K562 (cell line): Measurements from ENCODE around the gene ELK1. TPM values are rescaled to one million over a fixed set of nuclear protein-coding genes. Genes with fewer than 3 reads are reported as not detected.

ENCODE experiments used
- AFF1 ChIP-seq, 2 experiments: fragments of 450-650 bp; IDR thresholded peaks; 2 replicates each; pipeline ENCODE4 v1.6.1; 2018; ENCODE audit warnings: mild to moderate bottlenecking in 2 of 2, low read depth in 1 of 2; ENCODE audit not compliant: partially characterized antibody in 2 of 2
- ASH1L ChIP-seq: fragments of 450-650 bp; IDR thresholded peaks from 2 replicates; pipeline ENCODE4 v1.6.1; 2018; ENCODE audit warnings: borderline replicate concordance, mild to moderate bottlenecking, low read depth; ENCODE audit not compliant: partially characterized antibody
- CEBPB ChIP-seq: fragments of 450-650 bp; IDR thresholded peaks from 2 replicates; pipeline ENCODE4 v1.6.1; 2016; ENCODE audit warnings: missing genetic modification characterization, missing compliant biosample characterization
- CREB3 ChIP-seq: fragments of 450-650 bp; conservative IDR thresholded peaks from 2 replicates; pipeline ENCODE4 v1.6.1; 2016; ENCODE audit warnings: missing genetic modification characterization, low read depth, mild to moderate bottlenecking, missing compliant biosample characterization, moderate library complexity
- ELF1 ChIP-seq: fragments of 200-800 bp; sonication (Bioruptor generic); IDR thresholded peaks from 2 replicates; pipeline ENCODE4 v1.6.1; 2016; ENCODE audit warnings: missing genetic modification characterization, missing compliant biosample characterization
- FIP1L1 ChIP-seq: fragments of 200-400 bp; formaldehyde crosslinking; IDR thresholded peaks from 2 replicates; pipeline ENCODE4 v1.6.1; 2018; ENCODE audit warnings: mild to moderate bottlenecking, low read depth, low read length; ENCODE audit not compliant: poor library complexity, severe bottlenecking
- GABPA ChIP-seq: fragments of 200-800 bp; sonication (Bioruptor generic); conservative IDR thresholded peaks from 2 replicates; pipeline ENCODE4 v1.6.1; 2016; ENCODE audit warnings: low read depth, missing genetic modification characterization, missing compliant biosample characterization
- MAFG ChIP-seq: fragments of 450-650 bp; conservative IDR thresholded peaks from 2 replicates; pipeline ENCODE4 v1.6.1; 2016; ENCODE audit warnings: missing genetic modification characterization, missing compliant biosample characterization
- MED1 ChIP-seq: sonication (generic); formaldehyde crosslinking; IDR thresholded peaks from 2 replicates; pipeline ENCODE4 v1.8.1; 2023; ENCODE audit warnings: missing genetic modification reagents, borderline replicate concordance
- PHB2 ChIP-seq: fragments of 450-650 bp; IDR thresholded peaks from 2 replicates; pipeline ENCODE4 v1.6.1; 2017; ENCODE audit warnings: low read depth
- RBM15 ChIP-seq: fragments of 200-400 bp; formaldehyde crosslinking; IDR thresholded peaks from 2 replicates; pipeline ENCODE4 v1.6.1; 2018; ENCODE audit warnings: mild to moderate bottlenecking, low read length, moderate library complexity; ENCODE audit not compliant: insufficient read depth
- SIRT6 ChIP-seq: IDR thresholded peaks from one replicate; pipeline ENCODE4 v1.6.1; 2012; ENCODE audit warnings: low read depth, mild to moderate bottlenecking, control low read depth, inconsistent platforms, low read length, moderate library complexity
- TRIM24 ChIP-seq, 2 experiments: fragments of 450-650 bp; IDR thresholded peaks; 2 replicates each; pipeline ENCODE4 v1.6.1; 2016
- TRIM25 ChIP-seq: fragments of 450-650 bp; IDR thresholded peaks from 2 replicates; pipeline ENCODE4 v1.7.0; 2016; ENCODE audit warnings: borderline replicate concordance
- ZNF316 ChIP-seq: fragments of 450-650 bp; IDR thresholded peaks from 2 replicates; pipeline ENCODE4 v1.6.1; 2016
- ZNF561 ChIP-seq: fragments of 450-650 bp; formaldehyde crosslinking; conservative IDR thresholded peaks from 2 replicates; pipeline ENCODE4 v1.4.0; 2020; ENCODE audit warnings: mild to moderate bottlenecking, moderate library complexity
- polyA plus RNA-seq, 8 experiments: library from polyadenylated mRNA; depleted of rRNA in 4 of 8; stranded (reverse) in 5 of 8; unstranded in 3 of 8; fragments of >200 nt; fragmentation: Nextera tagmentation in 2 of 8; fragmentation: Illumina TruSeq in 1 of 8; extraction: Ambion mirVana in 2 of 8; extraction: Trizol in 1 of 8; gene quantifications; 2 replicates each; pipeline versions ENCODE4 v1.2.1 to v1.2.3, GENCODE V29; 2011 to 2014; ENCODE audit warnings: inconsistent platforms in 1 of 8, missing spikeins in 1 of 8
- total RNA-seq, 7 experiments: library from RNA; depleted of rRNA in 6 of 7; stranded (reverse); fragments of >200 nt in 6 of 7; fragmentation: Illumina TruSeq in 2 of 7; extraction: Trizol in 2 of 7; gene quantifications; 2 replicates each; pipeline versions ENCODE4 v1.2.1 to v1.2.3, GENCODE V29; 2011 to 2021; ENCODE audit warnings: low replicate concordance in 1 of 7
- TF ChIP-seq, protein P1 (sequence below): sonication (generic); formaldehyde crosslinking; IDR thresholded peaks from 2 replicates; pipeline ENCODE4 v1.8.0; 2022; ENCODE audit warnings: mild to moderate bottlenecking, missing genetic modification reagents

The ELK1 gene
- total and polyA plus RNA-seq, 9 of the 15 experiments (the other 6 are each of a cell fraction or from before 2014, with no cell fraction given) = 4.4 to 74.9 (median 26.5) TPM

GRCh38 chrX:47608130-47608810 is 42.1 kb downstream of the ELK1 start (continued):
- TF ChIP-seq CREB3 (tag) (no peak), AFF1 (IDR thresholded peaks at IDR 0.05; ENCODE audit: low read depth in 1 of 2, partially characterized antibody in 2 of 2) (no peak), MED1 (CRISPR knock-in tag) (no peak), TRIM25 (no peak), GABPA (tag) (peak; percentile 54), PHB2 (no peak), CEBPB (tag) (0 out of 2 replicates have a peak, but pooled peaks have one; percentile 21), MAFG (tag) (peak; percentile 74), SIRT6 (no peak), FIP1L1 (no peak), ELF1 (tag) (no peak), ZNF316 (peak; percentile 70), TRIM24 (IDR thresholded peaks at IDR 0.05) (peak in 1 of 2 experiments; percentile 37; a peak in 1 of 4 replicates), ZNF561 (CRISPR knock-in tag) (no peak), RBM15 (no peak), ASH1L (no peak)
- TF ChIP-seq, protein P1, sequence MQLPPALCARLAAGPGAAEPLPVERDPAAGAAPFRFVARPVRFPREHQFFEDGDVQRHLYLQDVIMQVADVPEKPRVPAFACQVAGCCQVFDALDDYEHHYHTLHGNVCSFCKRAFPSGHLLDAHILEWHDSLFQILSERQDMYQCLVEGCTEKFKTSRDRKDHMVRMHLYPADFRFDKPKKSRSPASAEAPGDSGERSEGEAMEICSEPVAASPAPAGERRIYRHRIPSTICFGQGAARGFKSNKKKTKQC (CRISPR knock-in tag) = no peak
